ENCODE results near the gene KERA. TPM values are rescaled to one million over a fixed set of nuclear protein-coding genes. Genes with fewer than 3 reads are reported as not detected.
"Not testable (repeated sequence)": the region's sequence is repeated elsewhere in the genome, so short reads cannot be mapped to it uniquely, and the experiment has no call there.

The KERA gene, protein sequence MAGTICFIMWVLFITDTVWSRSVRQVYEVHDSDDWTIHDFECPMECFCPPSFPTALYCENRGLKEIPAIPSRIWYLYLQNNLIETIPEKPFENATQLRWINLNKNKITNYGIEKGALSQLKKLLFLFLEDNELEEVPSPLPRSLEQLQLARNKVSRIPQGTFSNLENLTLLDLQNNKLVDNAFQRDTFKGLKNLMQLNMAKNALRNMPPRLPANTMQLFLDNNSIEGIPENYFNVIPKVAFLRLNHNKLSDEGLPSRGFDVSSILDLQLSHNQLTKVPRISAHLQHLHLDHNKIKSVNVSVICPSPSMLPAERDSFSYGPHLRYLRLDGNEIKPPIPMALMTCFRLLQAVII
- total RNA-seq = not detected in 2 replicates

DNA sequence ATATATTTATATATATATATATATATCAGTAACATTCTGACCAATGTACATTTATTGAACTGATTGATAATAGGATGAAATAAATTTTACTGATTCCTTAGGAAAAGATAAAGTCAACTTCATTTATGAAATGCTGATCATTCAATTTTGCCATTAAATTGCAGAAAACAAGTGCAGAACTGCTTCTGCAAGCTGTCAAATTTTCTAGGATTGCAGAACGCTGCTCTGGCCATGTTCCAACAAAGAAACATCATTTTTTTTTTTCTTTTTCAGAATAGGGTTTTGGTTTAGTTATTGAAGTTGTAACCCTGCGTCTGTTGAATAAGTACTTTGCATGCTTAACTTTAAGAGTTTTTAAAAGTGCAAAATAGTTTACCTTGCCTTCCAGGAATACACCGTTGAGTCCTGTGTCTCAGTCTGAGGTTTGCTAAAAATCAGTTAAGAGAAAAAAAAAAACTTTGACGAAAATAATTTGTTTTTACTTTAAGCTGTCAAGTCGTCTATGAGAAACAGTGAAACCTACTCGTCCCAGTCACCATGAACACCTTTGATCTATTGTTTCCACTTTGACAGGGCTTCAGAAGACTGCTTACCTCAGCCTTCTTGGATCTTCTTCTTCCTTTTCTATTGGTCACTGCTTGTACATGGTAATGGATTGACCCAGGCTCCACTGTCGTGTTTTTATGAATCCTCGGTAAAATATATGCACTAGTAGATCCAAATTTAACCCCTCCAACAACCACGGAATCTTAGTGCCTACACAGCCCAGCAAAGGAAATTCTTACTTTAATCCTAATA is at the start of gene KERA:
Gene KERA, minus strand, starts transcription at position 657 of the 798 bp plus-strand sequence. CDS start 1,743 bp downstream, outside the sequence.
- DNase-seq (ENCODE audit: low read depth) = no peak

DNA sequence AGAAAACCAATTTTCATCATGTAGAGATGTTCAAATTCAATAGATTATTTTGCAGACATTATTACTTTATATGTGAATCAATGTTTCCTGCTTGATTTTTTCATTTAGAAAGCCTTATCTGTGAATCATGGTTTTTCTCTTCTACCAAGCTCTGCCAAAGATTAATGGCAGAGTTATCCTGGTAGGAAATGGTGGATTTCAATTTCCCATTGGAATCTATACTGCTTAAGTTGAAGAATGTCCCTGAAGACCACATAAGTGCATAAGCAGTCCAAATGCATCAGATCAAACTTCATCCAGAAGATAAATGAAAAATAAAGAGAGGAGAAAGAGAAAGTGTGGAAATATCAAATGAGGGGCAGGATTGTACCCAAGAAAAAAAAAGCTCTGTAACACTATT is 48.5 kb upstream of the KERA start:
- DNase-seq (ENCODE audit: low read depth) = no peak

DNA sequence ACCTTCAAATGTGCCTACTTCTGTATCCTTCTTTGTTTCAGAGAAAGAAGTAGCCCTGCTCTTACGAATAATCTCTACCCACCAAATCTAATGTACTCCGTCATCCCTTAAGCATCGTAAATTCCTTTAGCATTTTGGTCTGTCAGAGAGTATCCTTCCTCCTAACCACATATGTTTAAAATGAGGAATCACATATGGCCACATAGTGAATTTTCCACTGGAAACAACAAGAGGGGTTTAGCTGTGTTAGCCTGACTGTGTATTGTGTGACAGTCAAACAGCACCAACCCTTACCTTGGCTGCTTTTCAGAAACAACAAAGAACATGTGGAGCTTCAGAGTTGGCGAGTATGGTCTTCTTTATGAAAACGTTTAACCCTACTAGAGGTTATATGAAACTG is 48.0 kb upstream of the KERA start:
- no peak for DNase-seq (ENCODE audit: low read depth)

DNA sequence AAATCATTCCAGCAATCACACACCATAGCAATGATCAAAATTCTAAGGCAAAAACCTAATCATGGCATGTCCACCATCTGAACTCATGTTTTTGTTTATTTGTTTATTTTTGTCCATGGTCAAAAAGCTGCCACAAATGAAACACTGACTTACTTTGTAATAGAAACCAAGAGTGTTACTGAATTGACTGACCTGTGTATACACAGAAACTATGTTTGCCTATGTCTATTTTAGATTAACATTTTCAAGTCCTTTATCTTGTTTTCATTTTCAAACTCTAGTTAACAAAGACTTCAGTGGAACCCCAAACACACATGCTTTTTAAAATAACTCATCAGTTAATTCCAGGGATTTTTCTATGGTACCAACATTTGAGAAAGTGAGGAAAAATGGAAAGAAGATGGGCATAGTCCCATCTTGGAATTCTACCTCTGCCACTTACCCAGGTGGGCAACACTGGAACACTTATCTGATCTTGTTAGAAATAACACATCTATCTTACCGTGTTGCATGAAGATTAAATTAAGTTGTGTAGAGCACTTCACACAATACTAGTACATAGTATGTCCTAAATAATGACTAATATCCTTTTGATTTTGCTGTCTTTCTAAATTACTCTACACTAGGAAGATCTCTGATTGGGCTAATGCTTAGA is 47.1 kb upstream of the KERA start:
- DNase-seq (ENCODE audit: low read depth) = peak; percentile 38

DNA sequence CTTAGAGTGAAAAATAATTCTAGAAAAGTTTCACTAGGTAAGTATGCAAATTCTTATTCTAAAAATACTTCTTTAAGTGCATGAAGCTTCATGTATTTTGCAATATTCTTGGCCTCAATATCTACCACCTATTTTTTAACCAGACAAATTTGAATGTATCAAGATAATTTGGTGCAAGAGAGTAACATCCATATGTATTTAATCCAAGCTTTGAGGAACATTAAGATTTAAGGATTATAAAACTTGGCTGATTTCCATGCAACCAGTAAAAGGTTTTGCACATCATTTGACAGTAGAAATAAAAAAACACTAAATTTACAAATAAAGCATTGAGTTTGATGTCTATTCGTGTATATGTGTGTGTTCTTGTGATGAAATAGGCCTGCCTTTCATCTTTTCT is 45.8 kb upstream of the KERA start:
- no peak for DNase-seq (ENCODE audit: low read depth)

DNA sequence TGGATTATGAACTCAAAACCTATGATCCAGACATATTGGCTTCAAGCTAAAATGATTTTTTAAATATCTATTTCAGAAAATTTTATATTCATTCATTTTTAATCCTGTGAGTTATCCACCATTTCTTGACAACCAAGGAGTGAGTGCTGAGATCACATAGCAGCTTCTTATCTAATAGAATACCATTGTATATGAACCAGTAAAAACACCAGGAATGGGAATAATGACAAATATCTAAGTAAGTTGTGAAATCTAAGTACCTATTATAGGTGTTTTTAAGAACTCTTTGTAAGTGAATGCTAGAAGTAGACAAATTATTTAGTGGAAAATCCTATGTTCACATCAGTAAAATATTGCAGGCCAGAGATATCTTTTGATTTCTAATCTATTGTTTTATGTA is 45.3 kb upstream of the KERA start:
- DNase-seq (ENCODE audit: low read depth) = no peak

DNA sequence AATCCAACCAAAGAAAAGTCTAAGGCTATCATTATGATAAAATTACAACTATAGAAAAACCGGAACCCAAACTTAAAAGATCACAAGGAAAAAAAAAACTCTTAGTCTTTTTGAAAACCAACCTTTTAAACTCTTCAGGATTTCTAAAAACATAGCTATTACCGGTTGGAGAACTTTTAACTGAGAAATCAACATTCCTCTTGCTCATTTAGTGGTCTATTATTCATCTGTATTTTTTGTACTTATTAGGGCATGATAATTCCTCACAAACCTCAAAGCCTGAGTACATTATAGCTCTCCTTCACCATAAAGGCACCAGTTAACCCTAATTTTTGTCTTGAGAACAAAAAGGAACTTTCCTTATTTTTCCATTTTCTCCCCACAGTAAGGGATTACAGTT is 43.1 kb upstream of the KERA start:
- peak; percentile 87 for DNase-seq (ENCODE audit: low read depth)

DNA sequence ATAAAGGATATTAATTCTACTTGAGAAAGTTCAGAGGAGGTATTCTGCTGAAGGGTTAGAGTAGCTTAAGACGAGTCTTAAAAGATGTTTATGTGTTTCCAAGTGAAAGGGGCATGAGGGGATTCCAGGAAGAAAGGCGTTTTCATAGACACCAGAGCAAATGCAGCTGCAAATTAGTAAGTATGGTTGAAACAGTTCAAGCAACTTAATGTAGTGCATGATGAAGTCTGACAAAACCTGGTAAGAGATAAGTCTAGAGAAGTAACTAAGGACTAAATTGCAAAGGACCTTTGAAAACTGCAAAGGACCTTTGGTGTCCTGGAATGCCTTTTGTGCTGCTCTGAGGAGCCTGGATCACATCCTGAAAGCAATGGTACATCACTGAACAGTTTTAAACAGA is 42.0 kb upstream of the KERA start:
- DNase-seq (ENCODE audit: low read depth) = no peak

DNA sequence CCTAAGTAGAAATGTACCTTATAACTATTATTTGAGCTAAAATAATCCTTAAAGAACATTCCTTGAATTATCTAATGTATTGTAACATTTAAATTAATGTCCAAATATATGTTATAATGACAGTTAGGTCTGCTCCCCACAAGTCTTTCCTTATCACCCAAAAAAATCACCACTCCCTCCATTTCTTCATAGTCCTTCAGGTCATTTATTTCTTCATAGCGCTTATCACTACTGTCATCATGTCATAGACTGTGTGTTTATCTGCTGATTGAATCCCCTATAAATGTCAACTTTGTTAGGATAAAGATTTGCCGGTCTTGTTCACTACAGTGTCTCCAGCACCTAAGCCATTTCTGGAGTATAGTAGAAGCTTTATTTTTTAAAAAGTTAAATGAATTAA is 41.5 kb upstream of the KERA start:
- no peak for DNase-seq (ENCODE audit: low read depth)

DNA sequence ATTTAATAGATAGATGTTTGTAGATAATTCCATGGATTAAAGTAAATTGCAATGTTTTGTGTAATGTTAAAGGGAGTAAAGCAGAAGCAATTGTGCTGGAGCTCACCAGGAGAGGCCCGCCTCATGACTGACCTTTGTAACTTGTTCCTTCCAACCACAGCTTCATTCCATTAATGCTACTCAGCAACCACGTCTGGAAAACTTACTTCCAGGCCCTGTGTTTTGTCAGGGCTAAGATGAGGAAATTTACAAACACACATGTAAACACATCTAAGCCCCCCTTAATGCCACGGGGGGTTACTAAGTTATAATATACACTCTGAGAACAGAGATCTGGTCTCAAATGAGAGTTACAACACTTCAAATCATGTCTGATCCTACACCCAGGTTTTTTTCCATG is 41.1 kb upstream of the KERA start:
- peak; percentile 98 for DNase-seq (ENCODE audit: low read depth)

DNA sequence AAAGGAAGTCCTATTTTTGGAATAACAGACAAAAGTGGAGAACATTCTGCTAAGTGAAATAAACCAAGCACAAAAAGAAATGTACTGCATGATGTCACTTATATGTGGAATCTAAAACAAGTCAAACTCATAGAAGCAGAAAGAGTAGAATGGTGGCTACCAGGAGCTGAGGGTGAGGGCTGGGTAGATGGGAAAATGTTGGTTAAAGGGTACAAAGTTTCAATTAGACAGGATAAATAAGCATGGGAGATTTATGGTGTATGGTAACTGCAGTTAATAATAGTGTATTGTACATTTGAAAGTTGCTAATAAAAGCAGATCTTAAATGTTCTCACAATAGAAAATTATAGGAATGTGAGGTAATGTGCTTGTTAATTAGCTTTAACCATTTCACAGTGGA is 40.6 kb upstream of the KERA start:
- DNase-seq (ENCODE audit: low read depth) = no peak

DNA sequence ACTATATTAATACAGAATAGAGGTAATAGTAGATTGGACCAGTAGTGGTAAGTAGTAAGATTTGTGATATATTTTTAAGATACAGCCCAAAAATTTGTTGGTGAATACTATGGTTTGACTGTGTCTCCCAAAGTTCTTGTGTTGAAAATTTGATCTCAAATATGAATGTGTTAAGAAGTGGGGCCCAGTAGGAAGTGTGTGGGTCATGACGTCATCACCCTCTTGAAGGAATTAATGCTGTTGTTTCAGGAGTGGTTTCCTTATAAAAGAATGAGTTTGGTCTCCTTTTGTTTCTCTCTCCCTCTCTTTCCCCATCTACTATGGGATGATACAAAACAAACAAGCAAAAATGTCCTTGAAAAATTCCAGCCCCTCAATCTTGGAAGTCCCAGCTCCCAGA is 37.1 kb upstream of the KERA start:
- no peak for DNase-seq (ENCODE audit: low read depth)

DNA sequence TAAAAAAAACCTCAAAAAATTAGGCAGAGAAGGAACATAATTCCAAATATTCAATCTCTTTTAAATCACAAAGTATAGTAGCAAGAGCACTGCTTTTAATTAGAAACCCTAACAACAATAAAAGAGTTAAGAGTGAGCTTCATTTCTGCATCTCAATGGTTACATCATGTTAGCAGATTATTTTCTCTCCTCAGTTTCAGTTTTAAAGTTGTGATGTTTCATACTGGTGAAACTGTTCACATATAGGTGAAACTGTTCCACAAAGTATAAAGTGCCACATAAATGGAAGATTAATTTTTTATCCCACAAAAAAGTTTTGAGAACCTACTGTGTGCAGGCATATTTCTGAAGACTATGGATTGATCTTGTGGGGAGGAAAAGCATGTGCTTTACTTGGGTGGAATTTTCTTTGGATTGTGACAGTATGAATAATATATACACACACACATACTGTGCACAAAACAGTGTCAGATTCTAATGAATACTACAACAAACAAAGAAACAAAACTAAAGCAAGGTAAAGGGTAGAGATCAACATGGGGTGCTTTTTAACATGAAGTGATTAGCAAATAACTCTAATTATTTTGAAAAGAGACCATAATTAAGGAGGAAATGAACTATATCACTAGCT is 36.3 kb upstream of the KERA start:
- no peak for DNase-seq (ENCODE audit: low read depth)

DNA sequence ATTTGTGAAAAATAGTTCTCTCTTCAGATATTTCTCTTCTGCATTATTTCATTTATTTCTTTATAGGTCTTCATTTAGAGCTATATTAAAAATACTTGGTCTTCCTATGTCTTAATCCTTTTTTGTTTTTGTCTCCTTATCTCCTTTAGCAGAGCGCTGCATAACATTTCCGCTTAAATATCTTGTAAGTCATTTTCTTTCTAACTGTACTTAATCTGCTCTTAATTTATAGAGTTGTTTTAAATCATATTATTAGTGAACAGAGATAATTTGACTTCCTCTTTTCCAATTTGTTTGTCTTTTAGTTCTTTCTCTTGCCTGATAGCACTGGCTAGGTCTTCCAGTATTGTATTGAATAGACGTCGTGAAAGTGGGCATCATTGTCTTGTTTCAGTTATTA is 35.5 kb upstream of the KERA start:
- DNase-seq (ENCODE audit: low read depth) = no peak

DNA sequence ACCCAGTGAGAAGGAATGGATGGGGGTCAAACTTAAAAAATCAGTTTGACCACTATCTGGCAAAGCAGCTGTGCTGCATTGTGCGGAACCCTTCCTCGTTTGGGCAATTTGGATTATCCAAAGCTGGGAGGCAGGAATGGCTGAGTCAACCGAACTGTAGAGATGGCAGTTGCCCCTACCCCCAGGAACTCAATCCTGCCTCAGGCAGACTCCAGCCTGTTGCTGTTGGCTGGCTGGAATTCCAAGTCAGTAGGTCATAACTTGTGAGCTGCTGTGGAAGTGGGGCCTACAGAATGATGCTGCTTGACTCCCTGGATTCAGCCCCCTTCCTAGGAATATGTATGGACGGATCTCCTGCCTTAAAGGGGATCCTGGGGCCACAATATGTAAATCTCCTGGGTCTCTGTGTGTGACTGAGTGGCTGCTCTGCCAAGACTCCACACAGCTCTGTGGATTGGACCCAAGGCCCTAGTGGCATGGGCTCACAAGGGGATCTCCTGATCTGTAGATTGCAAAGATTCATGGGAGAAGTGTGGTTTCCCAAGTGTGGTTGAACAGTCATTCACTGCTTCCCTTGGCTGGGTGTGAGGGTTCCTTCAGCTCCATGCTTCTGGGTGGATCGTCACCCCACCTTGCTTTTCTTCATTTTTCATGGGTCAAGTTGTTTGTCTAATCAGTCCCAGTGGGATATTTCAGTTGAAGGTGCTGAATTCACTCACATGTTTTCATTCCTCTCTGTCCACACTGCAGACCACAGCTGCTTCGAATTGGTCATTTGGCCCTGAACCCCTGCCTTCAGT is 34.3 kb upstream of the KERA start:
- DNase-seq (ENCODE audit: low read depth) = no peak

DNA sequence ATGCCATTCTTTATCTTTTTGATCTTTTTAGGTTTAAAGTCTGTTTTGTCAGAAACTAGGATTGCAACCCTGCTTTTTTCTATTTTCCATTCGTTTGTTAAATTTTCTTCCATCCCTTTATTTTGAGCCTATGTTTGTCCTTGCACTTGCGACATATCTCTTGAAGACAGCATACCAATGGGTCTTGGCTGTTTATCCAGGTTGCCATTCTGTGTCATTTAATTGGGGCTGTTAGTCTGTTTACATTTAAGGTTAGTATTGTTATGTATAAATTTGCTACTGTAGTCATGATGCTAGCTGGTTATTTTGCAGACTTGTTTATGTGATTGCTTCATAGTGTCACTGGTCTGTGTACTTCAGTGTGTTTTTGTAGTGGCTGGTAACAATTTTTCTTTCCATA is 32.1 kb upstream of the KERA start:
- not testable (repeated sequence) for DNase-seq (ENCODE audit: low read depth)

DNA sequence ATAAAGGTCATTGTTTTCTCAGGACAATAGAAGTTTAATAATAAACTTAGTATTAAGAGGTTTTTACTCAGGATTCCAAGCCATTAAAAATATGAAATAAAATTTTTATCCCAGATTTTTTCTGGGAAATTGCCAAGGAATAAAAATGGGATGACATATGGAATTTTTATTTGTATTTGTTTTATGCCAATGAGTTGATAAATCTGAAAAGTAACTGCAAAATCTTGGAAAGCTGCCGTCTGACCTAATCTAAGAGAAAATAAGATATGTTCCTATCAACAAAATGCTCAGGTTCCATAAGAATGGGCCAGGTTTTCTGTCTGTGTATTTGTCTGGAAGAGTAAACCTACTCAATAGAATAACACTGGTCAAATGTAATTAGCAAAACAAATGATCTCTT is 22.2 kb upstream of the KERA start:
- DNase-seq (ENCODE audit: low read depth) = no peak

DNA sequence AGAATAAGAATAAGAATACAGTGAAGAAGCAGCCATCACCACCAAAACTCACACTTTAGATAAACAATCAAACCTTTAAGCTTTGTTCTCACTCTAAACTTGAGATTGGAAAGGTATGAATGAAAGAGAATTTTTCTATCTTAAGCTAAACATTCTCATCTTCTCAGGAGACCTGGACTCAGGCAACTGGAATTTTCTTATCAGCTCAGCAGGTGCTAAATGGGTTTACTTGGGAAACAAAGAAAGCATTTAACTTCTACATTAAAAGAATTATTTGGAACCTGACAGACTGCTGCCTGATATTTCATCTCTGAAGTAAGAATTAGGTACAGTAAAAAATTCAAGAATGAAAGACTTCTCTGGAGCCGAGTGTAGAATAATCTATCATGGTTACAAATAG is 20.7 kb upstream of the KERA start:
- DNase-seq (ENCODE audit: low read depth) = no peak

DNA sequence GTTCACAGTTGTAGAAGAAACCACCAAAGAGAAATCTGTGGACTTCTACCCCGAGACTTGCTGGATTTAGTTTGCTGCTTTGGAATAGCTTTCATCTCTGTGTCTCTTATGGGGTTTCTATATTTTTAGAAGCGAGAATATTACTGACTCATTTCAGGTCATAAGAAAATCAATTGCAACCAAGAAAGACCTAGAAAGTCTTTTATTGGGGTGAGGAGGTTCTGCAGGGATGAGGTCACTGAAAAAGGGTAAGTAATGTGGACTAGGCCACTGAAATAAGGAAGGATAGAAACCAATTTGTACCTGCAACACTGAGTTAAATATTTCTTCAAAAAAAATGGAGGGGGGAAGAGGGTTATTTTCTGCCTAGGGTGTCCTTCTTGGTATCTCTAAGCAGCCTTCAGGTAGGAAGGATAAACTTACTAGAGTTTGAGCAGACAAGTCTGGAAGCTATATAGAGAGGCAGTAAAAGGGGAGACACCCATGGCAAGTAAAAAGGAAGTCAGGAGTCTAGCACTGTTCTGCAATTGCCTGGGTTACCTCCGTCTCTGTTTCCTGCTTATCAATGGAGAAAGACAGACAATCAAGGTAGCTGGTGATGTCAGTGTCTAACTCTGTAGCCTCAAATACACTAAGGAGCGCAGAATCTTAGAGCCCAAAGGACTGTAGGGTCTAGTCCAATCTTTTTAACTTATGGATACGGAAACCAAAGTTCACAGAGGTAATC is 19.6 kb upstream of the KERA start:
- DNase-seq (ENCODE audit: low read depth) = no peak

DNA sequence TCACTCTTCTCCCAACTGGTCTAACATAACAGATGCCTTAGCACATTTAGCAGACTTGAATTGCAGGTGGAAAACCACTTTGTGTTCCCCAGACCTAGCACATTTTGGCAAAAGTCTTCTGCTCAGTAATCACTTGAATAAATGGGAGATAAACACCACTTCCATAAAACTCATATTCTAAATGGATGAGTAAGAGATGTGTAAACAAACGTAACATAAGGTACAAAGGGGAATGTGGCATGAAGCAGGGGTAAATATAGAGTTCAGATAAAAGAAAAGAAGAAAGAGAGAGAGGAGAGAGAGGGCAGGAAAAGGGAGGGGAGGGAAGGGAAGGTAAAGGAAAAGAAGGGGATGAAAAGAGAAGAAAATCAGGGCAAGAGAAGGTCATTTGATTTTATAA is 17.0 kb upstream of the KERA start:
- DNase-seq (ENCODE audit: low read depth) = no peak

DNA sequence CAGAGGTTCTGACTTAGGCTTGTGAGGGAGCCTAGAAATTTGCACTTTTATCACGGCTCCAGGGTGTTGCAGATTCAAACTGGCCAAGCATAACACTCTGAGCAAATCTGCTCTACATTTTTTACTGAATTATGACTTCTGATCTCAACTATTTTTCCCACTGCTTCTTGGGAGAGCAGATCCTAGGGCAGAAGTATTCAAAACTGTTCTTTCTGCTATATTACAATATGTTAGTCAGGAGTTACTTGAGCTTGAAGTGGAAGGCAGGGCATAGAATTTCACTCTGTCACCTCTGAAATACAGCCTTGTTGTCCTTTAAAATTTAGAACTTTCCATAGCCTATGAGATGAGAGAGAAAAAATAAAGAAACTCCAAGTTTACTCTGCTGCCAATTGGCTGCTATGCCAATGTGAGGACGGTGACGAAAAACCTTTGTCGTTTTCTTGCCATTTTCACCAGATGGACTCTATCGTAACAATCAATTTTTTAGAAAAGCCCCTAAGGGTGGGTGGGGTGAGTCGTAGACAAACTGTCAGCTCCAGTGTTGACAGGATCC is 16.4 kb upstream of the KERA start:
- peak; percentile 10 for DNase-seq (ENCODE audit: low read depth)
